Colon (tissue), 2 donors: ENCODE data around the gene CDKN2AIP.
"Not testable (repeated sequence)": the region's sequence is repeated elsewhere in the genome, so short reads cannot be mapped to it uniquely, and the experiment has no call there.

Source experiments
- FAIRE-seq: peaks from 2 replicates; lab custom pipeline; 2012; peaks lifted over from hg19 to GRCh38; lab: Jason Lieb, UNC
- donor health status: control.
- donor health status: control.

CDKN2AIP gene

DNA sequence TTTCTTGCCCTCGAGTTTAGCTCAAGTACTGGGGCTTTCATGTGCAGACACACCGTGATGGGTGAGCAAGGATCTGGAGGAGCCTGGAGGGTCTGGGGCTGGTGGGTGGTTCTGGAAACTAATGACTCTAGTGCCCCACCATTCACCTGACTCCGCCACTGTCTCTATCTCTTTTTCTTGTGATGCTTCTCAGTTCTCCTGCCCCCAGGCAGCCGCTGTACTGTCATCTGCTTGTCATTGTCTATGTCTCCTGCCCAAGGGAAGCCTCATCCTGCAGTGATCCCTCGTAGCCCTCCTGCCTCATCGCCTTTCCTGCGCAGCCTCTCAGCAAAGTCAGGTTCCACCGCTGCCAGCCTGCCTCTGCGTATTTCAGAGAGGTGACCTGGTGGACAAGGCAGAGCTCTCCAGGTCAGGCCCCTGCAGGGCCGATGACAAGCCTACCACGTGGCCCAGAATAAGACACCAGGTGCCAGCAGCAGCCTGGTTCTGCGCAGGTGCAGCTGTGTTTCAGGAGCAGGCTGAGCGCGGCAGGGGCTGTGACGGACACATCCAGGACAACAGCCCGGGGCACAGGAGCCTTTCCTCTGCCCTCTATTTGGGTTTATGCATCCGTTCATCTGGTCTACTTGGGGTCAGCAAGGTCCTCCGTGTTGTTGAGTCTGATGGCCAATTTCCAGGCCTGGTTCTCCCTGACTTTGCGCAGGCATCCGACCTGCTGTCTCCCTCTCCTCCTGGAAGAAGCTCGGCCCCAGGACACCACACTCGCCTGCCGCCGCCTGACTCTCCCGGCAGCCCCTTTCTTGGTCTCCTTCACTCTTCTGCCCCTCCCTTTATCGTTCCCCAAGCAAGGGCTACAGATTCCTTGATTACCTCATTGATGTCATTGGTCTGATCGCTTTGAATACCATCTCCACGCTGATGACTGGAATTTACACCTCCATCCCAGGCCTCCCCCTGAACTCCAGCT lies 30.9 kb upstream of the CDKN2AIP start:
- no peak for FAIRE-seq

DNA sequence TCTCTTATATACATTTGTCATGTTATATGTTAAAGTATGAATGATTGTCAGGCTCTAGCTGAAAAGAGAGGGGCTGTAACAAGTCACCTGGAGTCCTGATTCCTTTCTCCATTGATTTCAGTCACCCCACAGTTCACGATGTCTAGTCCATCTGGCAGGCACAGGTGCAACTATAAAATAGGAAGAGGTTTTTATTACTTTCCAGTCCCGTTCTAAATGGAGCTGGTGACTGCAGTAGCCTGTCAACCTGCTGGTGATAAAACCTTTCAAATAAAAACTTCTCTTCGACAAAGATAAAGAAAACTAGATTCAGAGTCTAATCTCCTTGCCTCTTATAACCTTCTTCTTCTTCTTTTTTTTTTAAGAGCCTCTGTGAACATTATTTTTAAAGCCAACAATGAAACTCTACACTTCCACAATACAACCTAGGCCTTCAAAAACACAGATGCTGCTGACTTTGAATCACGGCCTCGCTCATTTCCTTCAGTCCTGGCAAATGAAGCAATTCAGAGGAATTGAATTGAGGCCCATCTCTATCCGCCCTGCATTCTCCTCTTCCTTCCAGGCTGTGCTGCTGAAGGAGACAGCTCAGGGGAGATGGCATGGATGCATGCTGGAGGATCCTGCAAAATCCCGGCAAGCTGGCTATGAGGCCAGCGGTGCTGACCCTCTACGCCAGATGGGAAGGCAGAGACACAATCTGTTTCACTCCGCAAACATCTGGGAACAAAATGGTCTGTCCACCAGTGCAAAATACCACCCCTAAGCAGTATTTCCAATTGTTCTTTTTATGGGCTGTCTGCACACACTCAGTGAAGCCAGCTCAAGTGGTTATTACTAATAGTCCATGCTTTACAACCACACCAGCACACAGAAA lies 27.3 kb upstream of the CDKN2AIP start:
- FAIRE-seq = no peak

DNA sequence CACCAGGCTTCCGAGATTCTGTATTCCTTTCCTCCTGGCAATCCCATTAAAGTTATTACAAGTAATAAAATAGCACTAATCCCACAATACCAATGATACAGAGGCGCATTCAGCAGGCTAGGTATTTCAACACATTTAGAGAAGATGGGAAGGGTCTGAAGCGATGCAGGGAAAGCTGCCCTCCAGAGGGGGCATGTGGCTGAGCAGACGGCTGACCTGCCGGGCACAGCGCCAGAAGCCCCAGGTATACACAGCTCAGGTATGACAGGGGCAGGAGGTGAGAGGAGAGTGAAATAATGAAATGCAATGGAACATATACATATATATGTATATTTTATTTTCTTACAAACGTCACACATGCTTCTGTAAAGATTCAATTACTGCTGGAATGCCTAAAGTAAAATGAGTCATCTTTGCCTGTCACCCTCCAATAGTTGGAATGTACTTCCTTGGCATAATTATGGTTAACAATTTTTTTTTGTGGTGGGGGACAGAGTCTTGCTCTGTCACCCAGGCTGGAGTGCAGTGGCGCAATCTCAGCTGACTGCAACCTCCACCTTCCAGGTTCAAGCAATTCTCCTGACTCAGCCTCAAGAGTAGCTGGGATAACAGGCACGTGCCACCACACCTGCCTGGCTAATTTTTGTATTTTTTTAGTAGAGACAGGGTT lies 21.3 kb upstream of the CDKN2AIP start:
- no peak for FAIRE-seq

DNA sequence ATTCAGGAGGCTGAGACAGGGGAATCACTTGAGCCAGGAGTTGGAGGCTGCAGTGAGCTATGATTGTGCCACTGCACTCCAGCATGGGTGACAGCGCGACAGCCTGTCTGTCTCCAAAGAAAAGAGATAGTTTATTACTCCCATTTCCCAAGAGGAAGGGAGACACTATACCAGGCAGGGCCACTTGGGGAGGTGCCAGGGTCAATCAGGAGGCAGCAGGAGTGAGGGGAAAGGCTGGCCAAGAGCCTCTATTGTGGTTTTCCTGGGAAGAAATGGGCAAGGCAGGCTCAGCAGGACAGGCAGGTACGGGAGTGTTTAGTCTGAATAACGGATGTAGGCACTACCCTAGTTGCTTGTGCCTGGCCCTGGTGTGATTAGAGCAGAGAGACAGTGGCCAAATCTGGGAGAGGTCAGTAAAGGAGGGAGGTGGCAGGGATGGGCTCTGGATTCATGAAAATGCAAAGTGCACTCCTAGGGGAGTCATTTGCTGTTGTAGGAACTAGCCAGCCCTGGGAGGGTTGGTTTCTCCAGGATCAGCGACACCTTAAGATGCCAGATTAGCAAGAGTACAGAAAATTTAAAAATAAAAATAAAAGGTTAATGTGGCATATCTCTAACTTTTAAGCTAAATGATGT lies 20.2 kb upstream of the CDKN2AIP start:
- FAIRE-seq = no peak

DNA sequence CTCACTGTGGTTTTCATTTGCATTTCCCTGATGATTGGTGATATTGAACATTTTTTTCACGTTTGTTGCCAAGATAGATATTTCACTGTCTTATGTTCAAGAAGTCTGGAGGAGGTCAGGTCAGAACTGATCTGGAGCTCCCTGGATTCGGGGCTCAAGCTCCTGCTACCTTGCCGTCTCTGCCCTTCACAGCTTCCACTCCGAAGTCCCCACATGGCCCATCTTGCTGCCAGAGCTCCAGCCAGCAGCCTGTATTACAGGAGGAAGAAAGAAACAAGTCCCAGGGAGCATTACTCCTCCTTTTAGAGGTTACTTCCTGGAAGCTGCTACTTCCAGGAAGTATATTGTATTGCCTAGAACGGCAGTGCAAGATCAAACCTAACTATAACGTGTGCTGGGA lies 17.9 kb upstream of the CDKN2AIP start:
- no peak for FAIRE-seq

DNA sequence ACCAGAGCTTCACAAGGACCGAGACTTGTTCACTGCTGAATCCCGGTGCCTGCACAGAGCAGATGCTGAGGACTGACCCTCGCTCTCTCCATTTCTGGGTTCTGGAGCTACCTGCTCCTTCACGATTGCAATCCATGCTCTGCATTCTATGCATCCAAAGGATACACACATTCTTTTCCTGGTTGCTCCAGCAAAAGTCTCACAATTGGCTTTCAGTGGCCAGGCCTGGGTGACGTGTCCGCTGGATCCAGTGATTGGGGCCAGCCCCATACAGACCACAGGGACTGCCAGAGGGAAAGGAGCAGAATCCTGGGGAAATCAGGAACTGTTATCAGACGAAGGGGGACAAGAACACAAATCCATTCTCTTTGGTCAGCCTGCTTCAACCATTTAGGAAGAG lies 14.9 kb upstream of the CDKN2AIP start:
- no peak for FAIRE-seq

- no peak for FAIRE-seq
Measured at GRCh38 chr4:183430317-183430993, 14.0 kb upstream of the CDKN2AIP start.

DNA sequence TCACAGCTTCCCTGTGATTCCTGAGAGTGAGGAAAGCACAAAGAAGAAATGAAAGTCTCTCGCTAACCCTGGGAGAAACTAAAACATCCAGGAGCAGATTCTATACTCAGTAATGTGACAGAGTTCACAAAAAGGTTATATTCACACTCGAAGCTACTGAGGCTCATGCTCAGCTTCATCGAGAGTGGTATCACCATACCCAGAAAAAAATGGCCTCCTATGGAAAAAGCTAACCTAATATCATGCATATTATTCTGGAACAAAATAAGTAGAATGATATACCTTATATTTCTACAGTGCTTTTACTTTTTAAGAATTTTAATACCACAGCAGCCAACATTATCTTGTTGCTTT lies 13.5 kb upstream of the CDKN2AIP start:
- no peak for FAIRE-seq

GRCh38 chr4:183431614-183432013 lies 12.8 kb upstream of the CDKN2AIP start:
- FAIRE-seq = no peak

GRCh38 chr4:183433183-183433582 lies 11.3 kb upstream of the CDKN2AIP start:
- FAIRE-seq = not testable (repeated sequence)

DNA sequence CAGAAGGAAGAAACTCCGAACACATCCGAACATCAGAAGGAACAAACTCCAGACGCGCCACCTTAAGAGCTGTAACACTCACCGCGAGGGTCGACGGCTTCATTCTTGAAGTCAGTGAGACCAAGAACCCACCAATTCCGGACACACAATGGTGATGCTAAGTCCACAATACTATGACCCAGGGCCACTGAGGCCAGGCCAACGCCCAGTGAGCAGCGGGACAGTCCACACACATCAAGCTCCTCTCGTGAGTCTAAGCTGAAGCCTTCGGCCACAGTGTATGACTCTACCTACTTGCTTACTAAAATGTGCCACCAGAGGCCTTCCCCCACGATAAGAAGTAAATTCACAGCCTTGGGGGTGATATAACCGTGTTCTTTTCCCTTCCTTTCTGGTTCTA lies 10.2 kb upstream of the CDKN2AIP start:
- FAIRE-seq = no peak

- no peak for FAIRE-seq
Measured at GRCh38 chr4:183434666-183435190, 9.7 kb upstream of the CDKN2AIP start.

DNA sequence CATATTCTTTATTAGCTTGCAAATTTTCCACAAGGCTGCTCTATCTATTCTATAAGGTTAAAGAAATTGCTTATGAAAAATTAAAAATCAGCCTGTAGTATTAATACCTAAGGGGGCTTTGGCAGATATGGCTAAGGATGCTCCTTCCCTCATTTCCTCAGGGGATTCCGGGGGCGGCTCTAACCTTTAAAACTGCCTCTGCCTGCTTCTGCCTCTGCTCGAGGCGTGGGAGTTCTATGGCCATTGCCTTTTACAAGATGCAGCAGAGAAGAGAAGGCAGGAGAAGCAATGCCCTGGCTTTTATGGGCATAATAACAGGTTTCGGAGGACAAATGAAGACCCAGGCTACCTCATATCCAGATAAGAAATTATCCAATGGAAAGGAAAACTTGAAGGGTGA lies 8.6 kb upstream of the CDKN2AIP start:
- no peak for FAIRE-seq

DNA sequence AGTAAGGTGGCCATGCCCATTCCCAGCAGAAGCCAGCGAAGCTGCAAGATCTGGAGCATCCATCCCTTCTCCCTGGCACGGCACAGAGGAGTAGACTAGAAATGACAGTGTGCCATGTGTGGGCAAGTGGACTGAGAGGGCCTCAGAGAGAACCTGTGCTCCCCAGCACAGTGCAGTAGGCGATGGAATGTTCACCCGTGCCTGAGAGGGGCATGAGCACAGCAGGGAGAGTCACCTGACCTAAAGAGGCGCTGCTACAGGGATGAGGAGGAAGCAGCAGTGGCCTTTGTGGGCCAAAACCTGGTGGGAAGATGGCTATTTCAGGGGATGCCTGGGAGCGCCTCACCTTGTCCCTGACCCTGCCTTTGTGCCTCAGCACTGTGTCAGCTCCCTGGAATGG lies 8.0 kb upstream of the CDKN2AIP start:
- FAIRE-seq = no peak

DNA sequence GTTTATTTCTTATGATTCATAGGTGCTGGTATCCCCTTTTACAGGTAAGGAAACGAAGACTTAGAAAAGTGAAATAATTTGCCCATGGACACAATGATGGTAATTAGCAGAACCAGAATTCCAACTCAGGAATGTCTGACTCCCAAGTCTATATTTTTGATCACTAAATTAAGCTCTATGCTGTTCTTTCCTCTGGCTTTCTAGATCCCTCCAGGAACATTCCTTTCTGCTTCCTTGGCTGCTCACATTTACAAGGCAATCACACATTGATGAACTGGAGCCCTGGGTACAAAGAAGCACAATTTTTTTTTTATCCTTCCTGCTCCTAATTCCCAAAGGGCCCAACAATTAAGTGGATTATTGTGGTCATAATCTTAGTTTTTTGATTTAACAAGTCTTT lies 7.0 kb upstream of the CDKN2AIP start:
- FAIRE-seq = no peak

GRCh38 chr4:183438458-183439113 lies 5.8 kb upstream of the CDKN2AIP start:
- peak; percentile 41 for FAIRE-seq

DNA sequence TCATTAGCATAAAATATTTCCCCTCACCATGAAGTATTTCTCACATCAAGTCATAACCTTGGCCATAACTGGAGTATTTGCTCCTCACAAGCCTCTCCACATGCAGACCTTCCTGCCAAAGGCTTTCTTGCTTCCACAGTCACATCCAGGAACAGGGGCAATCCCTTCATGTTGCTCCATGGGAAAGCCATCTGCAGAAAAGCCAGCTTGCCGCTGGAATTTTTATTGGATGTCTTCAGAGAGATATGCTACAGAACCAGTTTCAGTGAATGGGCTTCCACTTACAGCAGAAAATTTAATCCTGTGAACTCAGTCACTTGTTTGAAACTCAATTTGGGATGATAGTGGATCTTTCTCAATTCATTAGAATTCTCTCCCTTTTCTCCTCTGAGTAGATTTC lies 3.2 kb upstream of the CDKN2AIP start:
- no peak for FAIRE-seq

GRCh38 chr4:183443655-183444213 lies 702 bp upstream of the CDKN2AIP start:
- no peak for FAIRE-seq

DNA sequence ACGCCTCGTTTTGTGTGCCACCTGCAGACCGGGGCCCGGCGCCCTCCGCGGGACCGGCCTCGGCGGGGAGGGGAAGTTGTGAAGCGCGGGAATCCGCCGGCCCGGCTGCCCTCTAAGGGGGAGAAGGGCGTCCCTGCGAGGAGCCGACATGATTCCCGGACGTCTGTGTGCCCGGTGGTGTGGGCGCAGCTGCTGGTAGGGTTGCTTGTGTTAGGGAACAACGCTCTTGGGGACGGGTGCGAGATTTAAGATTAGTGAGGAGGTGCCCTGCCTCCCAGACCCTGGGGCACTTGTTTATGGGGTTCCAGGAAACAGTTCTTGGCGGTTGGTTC lies 627 bp downstream of the CDKN2AIP start:
- no peak for FAIRE-seq

DNA sequence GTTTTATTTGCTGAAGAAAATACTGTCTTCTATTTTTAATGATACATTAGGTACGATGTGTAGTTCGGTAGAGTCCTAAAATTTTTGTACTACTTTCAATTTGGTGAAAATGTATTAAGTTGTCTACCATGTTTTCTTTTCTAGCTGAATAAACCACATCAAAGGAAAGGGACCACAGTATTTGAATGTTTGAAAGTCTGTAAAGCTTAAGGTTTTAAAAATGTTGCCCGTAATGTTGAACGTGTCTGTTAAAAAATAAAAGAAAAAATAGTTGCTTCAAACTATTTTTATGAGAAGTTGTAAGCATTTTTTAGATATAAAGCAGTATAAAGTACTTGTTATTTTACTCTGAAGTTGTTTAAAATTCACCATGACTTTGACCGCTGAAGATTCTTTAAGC lies 3.2 kb downstream of the CDKN2AIP start:
- no peak for FAIRE-seq

- FAIRE-seq = no peak
Measured at GRCh38 chr4:183448436-183448835, 4.0 kb downstream of the CDKN2AIP start.
